Activated CD4-positive, alpha-beta T cell treated with anti-CD3 and anti-CD28 coated beads, Interleukin-2, Interleukin-4, amounts not matched to agents 100 ng/mL and 50 ng/mL, durations not matched to agents 16 hours and 8 hours (primary cell): ENCODE measurements around the gene GP2.
"Not testable (repeated sequence)": the region's sequence is repeated elsewhere in the genome, so short reads cannot be mapped to it uniquely, and the experiment has no call there.

ENCODE experiments used
- DNase-seq: peaks from one replicate; pipeline ENCODE4 v3.0.0-alpha.2; 2020; ENCODE audit warnings: low spot score

Gene GP2

GRCh38 chr16:20323591-20324117, 3.7 kb downstream of the GP2 start:
- no peak for DNase-seq

GRCh38 chr16:20322696-20323095, 4.6 kb downstream of the GP2 start:
- DNase-seq: no peak

GRCh38 chr16:20321671-20322070, 5.6 kb downstream of the GP2 start:
- DNase-seq: no peak

GRCh38 chr16:20321051-20321450, 6.3 kb downstream of the GP2 start:
- DNase-seq: not testable (repeated sequence)

- no peak for DNase-seq
Measured at GRCh38 chr16:20320592-20320991, 6.7 kb downstream of the GP2 start.

- DNase-seq: no peak
Measured at GRCh38 chr16:20320178-20320577, 7.1 kb downstream of the GP2 start.

- DNase-seq: no peak
Measured at GRCh38 chr16:20319406-20319805, 7.9 kb downstream of the GP2 start.

GRCh38 chr16:20318437-20318836, 8.9 kb downstream of the GP2 start:
- no peak for DNase-seq

- DNase-seq: no peak
Measured at GRCh38 chr16:20318006-20318405, 9.3 kb downstream of the GP2 start.

- DNase-seq: no peak
Measured at GRCh38 chr16:20317117-20317516, 10.2 kb downstream of the GP2 start.

- no peak for DNase-seq
Measured at GRCh38 chr16:20316715-20317114, 10.6 kb downstream of the GP2 start.

- DNase-seq: no peak
Measured at GRCh38 chr16:20315764-20316163, 11.5 kb downstream of the GP2 start.

- no peak for DNase-seq
Measured at GRCh38 chr16:20314575-20314974, 12.7 kb downstream of the GP2 start.

GRCh38 chr16:20313741-20314140, 13.6 kb downstream of the GP2 start:
- DNase-seq: no peak

- not testable (repeated sequence) for DNase-seq
Measured at GRCh38 chr16:20312536-20313095, 14.7 kb downstream of the GP2 start.

- DNase-seq: no peak
Measured at GRCh38 chr16:20311548-20311947, 15.8 kb downstream of the GP2 start.

- DNase-seq: no peak
Measured at GRCh38 chr16:20310421-20311395, 16.6 kb downstream of the GP2 start.

- DNase-seq: no peak
Measured at GRCh38 chr16:20309786-20310185, 17.5 kb downstream of the GP2 start.

- DNase-seq: no peak
Measured at GRCh38 chr16:20308801-20309590, 18.3 kb downstream of the GP2 start.

- DNase-seq: no peak
Measured at GRCh38 chr16:20308266-20308665, 19.0 kb downstream of the GP2 start.

- no peak for DNase-seq
Measured at GRCh38 chr16:20307791-20308190, 19.5 kb downstream of the GP2 start.

- no peak for DNase-seq
Measured at GRCh38 chr16:20307240-20307671, 20.1 kb downstream of the GP2 start.
